MM.1S (cell line): ENCODE results near the gene HIC1.

Source experiments
- DNase-seq: peaks from one replicate; pipeline ENCODE4 v3.0.0-alpha.2; 2015
- H2AFZ ChIP-seq: fragments of 300-600 bp; sonication (generic); 2 replicates; pipeline ENCODE4 v1.6.0; 2016; ENCODE audit warnings: antibody characterized with exemption, low read length
- H3F3A ChIP-seq: fragments of 300-600 bp; sonication (generic); 2 replicates; pipeline ENCODE4 v1.6.1; 2016; ENCODE audit warnings: mild to moderate bottlenecking, antibody characterized with exemption, low read length, moderate library complexity, mixed read lengths; ENCODE audit not compliant: insufficient read depth
- H3K27ac ChIP-seq: fragments of 300-600 bp; sonication (generic); 2 replicates; pipeline ENCODE4 v1.5.1; 2016; ENCODE audit warnings: mild to moderate bottlenecking, low read length
- H3K27me3 ChIP-seq: fragments of 300-600 bp; sonication (generic); replicated peaks from 2 replicates; pipeline ENCODE4 v1.6.0; 2016; ENCODE audit warnings: low read length; ENCODE audit not compliant: insufficient read depth
- H3K36me3 ChIP-seq: fragments of 300-600 bp; sonication (generic); replicated peaks from 2 replicates; pipeline ENCODE4 v1.6.1; 2016; ENCODE audit warnings: mild to moderate bottlenecking, low read length, mixed read lengths; ENCODE audit not compliant: insufficient read depth
- H3K4me1 ChIP-seq: fragments of 300-600 bp; sonication (generic); 2 replicates; pipeline ENCODE4 v1.6.1; 2016; ENCODE audit warnings: low read length, mixed read lengths
- H3K4me2 ChIP-seq: fragments of 300-600 bp; sonication (generic); 2 replicates; pipeline ENCODE4 v1.6.0; 2016; ENCODE audit warnings: low read depth, low read length
- H3K4me3 ChIP-seq: fragments of 300-600 bp; sonication (generic); 2 replicates; pipeline ENCODE4 v1.5.1; 2016; ENCODE audit warnings: low read length, mixed read lengths
- H3K79me2 ChIP-seq: fragments of 300-600 bp; sonication (generic); 2 replicates; pipeline ENCODE4 v1.6.1; 2016; ENCODE audit warnings: mixed run types, low read length, mixed read lengths
- H3K9ac ChIP-seq: fragments of 300-600 bp; sonication (generic); 2 replicates; pipeline ENCODE4 v1.6.1; 2016; ENCODE audit warnings: low read length, mixed read lengths
- H3K9me2 ChIP-seq: fragments of 300-600 bp; sonication (generic); replicated peaks from 2 replicates; pipeline ENCODE4 v1.6.1; 2016; ENCODE audit warnings: mild to moderate bottlenecking, low read length, mixed read lengths; ENCODE audit not compliant: insufficient read depth
- H3K9me3 ChIP-seq: fragments of 300-600 bp; sonication (generic); replicated peaks from 2 replicates; pipeline ENCODE4 v1.6.1; 2016; ENCODE audit warnings: mild to moderate bottlenecking, low read length, mixed read lengths; ENCODE audit not compliant: insufficient read depth
- H4K20me1 ChIP-seq: fragments of 300-600 bp; sonication (generic); 2 replicates; pipeline ENCODE4 v1.6.1; 2016; ENCODE audit warnings: mild to moderate bottlenecking, low read length, moderate library complexity, mixed read lengths; ENCODE audit not compliant: insufficient read depth
- CTCF ChIP-seq: fragments of 300-600 bp; sonication (generic); IDR thresholded peaks from 2 replicates; pipeline ENCODE4 v1.5.1; 2016; ENCODE audit warnings: antibody characterized with exemption, low read length, mixed read lengths
- EZH2 ChIP-seq: fragments of 300-600 bp; sonication (generic); optimal IDR thresholded peaks from 2 replicates; pipeline ENCODE3; 2017; ENCODE audit warnings: low read depth, mild to moderate bottlenecking, antibody characterized with exemption, low read length, mixed read lengths
- EZH2phosphoT487 ChIP-seq: fragments of 300-600 bp; sonication (generic); IDR thresholded peaks from 2 replicates; pipeline ENCODE4 v1.6.1; 2018; ENCODE audit warnings: antibody characterized with exemption, low read length

The HIC1 gene

GRCh38 chr17:2071024-2071385, 16.1 kb downstream of the HIC1 start:
- no peak for TF ChIP-seq EZH2phosphoT487
- no peak for TF ChIP-seq EZH2
- no peak for TF ChIP-seq CTCF
- no peak overlapping the region for H3K4me2 ChIP-seq
- no peak overlapping the region for H3K9ac ChIP-seq
- no peak overlapping the region for H2AFZ ChIP-seq
- no peaks in the 10 kb centered on the region for H3K4me1 ChIP-seq
- no peak overlapping the region for H3K4me3 ChIP-seq
- no peaks in the 10 kb centered on the region for H3K79me2 ChIP-seq
- H3K27me3 ChIP-seq, result no peaks in the 10 kb centered on the region
- DNase-seq, result no peak
- H3K27ac ChIP-seq, result no peak overlapping the region
- H3K9me3 ChIP-seq, result no peaks in the 10 kb centered on the region
- no peaks in the 10 kb centered on the region for H3K36me3 ChIP-seq
- H4K20me1 ChIP-seq, result no peaks in the 10 kb centered on the region
- H3F3A ChIP-seq, result no peaks in the 10 kb centered on the region
- no peaks in the 10 kb centered on the region for H3K9me2 ChIP-seq

GRCh38 chr17:2071455-2072281, 16.8 kb downstream of the HIC1 start:
- Histone ChIP-seq H3F3A (no peaks in the 10 kb centered on the region), H3K27me3 (no peaks in the 10 kb centered on the region), H3K4me1 (no peaks in the 10 kb centered on the region), H3K36me3 (no peaks in the 10 kb centered on the region), H3K4me2 (no peak overlapping the region), H3K9me3 (no peaks in the 10 kb centered on the region), H2AFZ (no peak overlapping the region), H3K9ac (no peak overlapping the region), H3K4me3 (no peak overlapping the region), H3K79me2 (no peaks in the 10 kb centered on the region), H3K27ac (no peak overlapping the region), H3K9me2 (no peaks in the 10 kb centered on the region), H4K20me1 (no peaks in the 10 kb centered on the region)
- no peak for DNase-seq
- TF ChIP-seq EZH2, result no peak
- TF ChIP-seq CTCF, result no peak
- no peak for TF ChIP-seq EZH2phosphoT487

GRCh38 chr17:2074919-2075318, 20.0 kb downstream of the HIC1 start:
- TF ChIP-seq EZH2, result no peak
- no peak for TF ChIP-seq CTCF
- no peak for TF ChIP-seq EZH2phosphoT487
- H3K9me3 ChIP-seq, result no peaks in the 10 kb centered on the region
- H3K36me3 ChIP-seq, result no peaks in the 10 kb centered on the region
- no peak overlapping the region for H3K4me2 ChIP-seq
- no peaks in the 10 kb centered on the region for H3F3A ChIP-seq
- H3K9ac ChIP-seq, result no peak overlapping the region
- H3K27me3 ChIP-seq, result no peaks in the 10 kb centered on the region
- H4K20me1 ChIP-seq, result no peaks in the 10 kb centered on the region
- no peak for DNase-seq
- no peak overlapping the region for H2AFZ ChIP-seq
- H3K4me3 ChIP-seq, result no peak overlapping the region
- no peaks in the 10 kb centered on the region for H3K4me1 ChIP-seq
- H3K27ac ChIP-seq, result no peak overlapping the region
- no peaks in the 10 kb centered on the region for H3K9me2 ChIP-seq
- no peaks in the 10 kb centered on the region for H3K79me2 ChIP-seq
